Activated CD4-positive, alpha-beta T cell treated with anti-CD3 and anti-CD28 coated beads, Interleukin-2, amount 10 ng/mL, durations not matched to agents 7 days and 5 days (primary cell): ENCODE results near the gene CRYBG1. TPM values are rescaled to one million over a fixed set of nuclear protein-coding genes. Genes with fewer than 3 reads are reported as not detected.

Source experiments
- CTCF ChIA-PET: fragments of 350-600 bp; sonication (Branson Sonifier 250); formaldehyde crosslinking; loops from one replicate; lab custom pipeline; 2021; ENCODE audit warnings: antibody characterized with exemption; lab: Charles Lee
- POLR2A ChIA-PET: fragments of 350-600 bp; sonication (Branson Sonifier 250); formaldehyde crosslinking; loops from one replicate; lab custom pipeline; 2021; ENCODE audit warnings: antibody characterized with exemption; lab: Charles Lee
- DNase-seq: peaks from one replicate; pipeline ENCODE4 v3.0.0-alpha.2; 2020
- H3K27ac Mint-ChIP-seq: one replicate; pipeline ENCODE4 v1.8.0; 2021; ENCODE audit warnings: mild to moderate bottlenecking, moderate library complexity, mixed read lengths
- H3K27me3 Mint-ChIP-seq: one replicate; pipeline ENCODE4 v1.8.0; 2021; ENCODE audit warnings: mixed read lengths
- H3K36me3 Mint-ChIP-seq: one replicate; pipeline ENCODE4 v1.8.0; 2021; ENCODE audit warnings: low read depth, mixed read lengths
- H3K4me1 Mint-ChIP-seq: one replicate; pipeline ENCODE4 v1.8.0; 2021; ENCODE audit warnings: mixed read lengths
- H3K4me3 Mint-ChIP-seq: one replicate; pipeline ENCODE4 v1.8.0; 2021; ENCODE audit warnings: mild to moderate bottlenecking, moderate library complexity, mixed read lengths
- H3K9me3 Mint-ChIP-seq: one replicate; pipeline ENCODE4 v1.8.0; 2021; ENCODE audit warnings: mixed read lengths
- total RNA-seq, 2 experiments: library from RNA; stranded (reverse); gene quantifications; one replicate each; pipeline ENCODE4 v1.2.3, GENCODE V29; 2021

Gene CRYBG1
- total RNA-seq, 2 experiments from 2014 or later = 41.1 to 46.8 TPM

GRCh38 chr6:106458021-106458986 lies 97.8 kb downstream of the CRYBG1 start:
- POLR2A ChIA-PET = no interaction called here
- Mint-ChIP-seq H3K27me3 (peaks cover 2% of the 10 kb centered on the region), H3K4me1 (no peaks in the 10 kb centered on the region), H3K4me3 (no peak overlapping the region), H3K9me3 (no peaks in the 10 kb centered on the region), H3K27ac (no peak overlapping the region), H3K36me3 (no peaks in the 10 kb centered on the region)
- DNase-seq = no peak
- CTCF ChIA-PET = interaction anchor here (1.2 to 1.6 kb wide), 2 partner anchors 10 to 61 kb away, joined by 3 read pairs; no protein-coding TSS in a partner anchor

- Mint-ChIP-seq H3K4me3 (no peak overlapping the region), H3K27me3 (peaks cover 4% of the 10 kb centered on the region), H3K36me3 (no peaks in the 10 kb centered on the region), H3K27ac (no peak overlapping the region), H3K4me1 (no peaks in the 10 kb centered on the region), H3K9me3 (no peaks in the 10 kb centered on the region)
- DNase-seq = no peak
- CTCF ChIA-PET = no interaction called here
- POLR2A ChIA-PET = no interaction called here
These were observed 100.0 kb downstream of the CRYBG1 start for GRCh38 chr6:106460481-106460880.

- H3K4me3 Mint-ChIP-seq = no peak overlapping the region
- CTCF ChIA-PET = interaction anchor here (1.9 kb wide), 1 partner anchor 518 kb away, joined by 4 read pairs; no protein-coding TSS in a partner anchor
- H3K27ac Mint-ChIP-seq = no peak overlapping the region
These were observed 100.6 kb downstream of the CRYBG1 start for GRCh38 chr6:106461084-106461483.

GRCh38 chr6:106462923-106463557 lies 102.5 kb downstream of the CRYBG1 start:
- H3K27ac Mint-ChIP-seq = no peak overlapping the region
- no peak overlapping the region for H3K4me3 Mint-ChIP-seq
- POLR2A ChIA-PET = no interaction called here
- CTCF ChIA-PET = interaction anchor here (0.8 to 1.9 kb wide), 4 partner anchors 8 to 516 kb away, joined by 3 to 4 read pairs (median 3); no protein-coding TSS in a partner anchor
- no peaks in the 10 kb centered on the region for H3K9me3 Mint-ChIP-seq
- no peak for DNase-seq
- H3K36me3 Mint-ChIP-seq = no peaks in the 10 kb centered on the region
- H3K27me3 Mint-ChIP-seq = peaks cover 23% of the 10 kb centered on the region
- H3K4me1 Mint-ChIP-seq = no peaks in the 10 kb centered on the region

More at GRCh38 chr6:106461084-106461483, 100.6 kb downstream of the CRYBG1 start:
- H3K36me3 Mint-ChIP-seq = no peaks in the 10 kb centered on the region
- POLR2A ChIA-PET = no interaction called here
- peaks cover 9% of the 10 kb centered on the region for H3K27me3 Mint-ChIP-seq
- no peak for DNase-seq
- no peaks in the 10 kb centered on the region for H3K9me3 Mint-ChIP-seq
- H3K4me1 Mint-ChIP-seq = no peaks in the 10 kb centered on the region

GRCh38 chr6:106466211-106466610 lies 105.7 kb downstream of the CRYBG1 start:
- Mint-ChIP-seq H3K36me3 (no peaks in the 10 kb centered on the region), H3K27ac (no peak overlapping the region), H3K4me3 (no peak overlapping the region), H3K27me3 (peaks cover 27% of the 10 kb centered on the region), H3K4me1 (no peaks in the 10 kb centered on the region), H3K9me3 (no peaks in the 10 kb centered on the region)
- ChIA-PET CTCF (interaction anchor here (0.6 to 1.5 kb wide), 2 partner anchors 8 to 131 kb away, joined by 3 read pairs; no protein-coding TSS in a partner anchor), POLR2A (no interaction called here)
- DNase-seq = no peak

GRCh38 chr6:106468935-106469334 lies 108.4 kb downstream of the CRYBG1 start:
- DNase-seq = no peak
- H3K4me3 Mint-ChIP-seq = no peak overlapping the region
- ChIA-PET CTCF (interaction anchor here (1.3 kb wide), 1 partner anchor 31 kb away, joined by 3 read pairs; no protein-coding TSS in a partner anchor), POLR2A (no interaction called here)
- no peaks in the 10 kb centered on the region for H3K9me3 Mint-ChIP-seq
- no peaks in the 10 kb centered on the region for H3K36me3 Mint-ChIP-seq
- H3K4me1 Mint-ChIP-seq = no peaks in the 10 kb centered on the region
- peaks cover 27% of the 10 kb centered on the region for H3K27me3 Mint-ChIP-seq
- no peak overlapping the region for H3K27ac Mint-ChIP-seq

GRCh38 chr6:106469882-106470281 lies 109.4 kb downstream of the CRYBG1 start:
- no peak for DNase-seq
- no peaks in the 10 kb centered on the region for H3K36me3 Mint-ChIP-seq
- H3K9me3 Mint-ChIP-seq = no peaks in the 10 kb centered on the region
- no peak overlapping the region for H3K4me3 Mint-ChIP-seq
- H3K4me1 Mint-ChIP-seq = no peaks in the 10 kb centered on the region
- H3K27me3 Mint-ChIP-seq = peaks cover 27% of the 10 kb centered on the region
- ChIA-PET POLR2A (no interaction called here), CTCF (interaction anchor here (1.3 kb wide), 2 partner anchors 32 to 97 kb away, joined by 3 read pairs; no protein-coding TSS in a partner anchor)
- H3K27ac Mint-ChIP-seq = no peak overlapping the region

- Mint-ChIP-seq H3K27me3 (peaks cover 25% of the 10 kb centered on the region), H3K27ac (no peak overlapping the region), H3K9me3 (no peaks in the 10 kb centered on the region), H3K4me3 (no peak overlapping the region), H3K4me1 (no peaks in the 10 kb centered on the region), H3K36me3 (no peaks in the 10 kb centered on the region)
- DNase-seq = no peak
- ChIA-PET CTCF (interaction anchor here (1.3 kb wide), 2 partner anchors 33 to 96 kb away, joined by 3 read pairs; no protein-coding TSS in a partner anchor), POLR2A (no interaction called here)
These were observed 109.8 kb downstream of the CRYBG1 start for GRCh38 chr6:106470316-106470715.

- no peaks in the 10 kb centered on the region for H3K9me3 Mint-ChIP-seq
- H3K36me3 Mint-ChIP-seq = no peaks in the 10 kb centered on the region
- ChIA-PET POLR2A (no interaction called here), CTCF (interaction anchor here (1.0 kb wide), 1 partner anchor 8 kb away, joined by 3 read pairs; no protein-coding TSS in a partner anchor)
- no peak for DNase-seq
- no peaks in the 10 kb centered on the region for H3K4me1 Mint-ChIP-seq
- H3K27me3 Mint-ChIP-seq = peaks cover 21% of the 10 kb centered on the region
- H3K4me3 Mint-ChIP-seq = no peak overlapping the region
- no peak overlapping the region for H3K27ac Mint-ChIP-seq
These were observed 110.3 kb downstream of the CRYBG1 start for GRCh38 chr6:106470811-106471210.

- Mint-ChIP-seq H3K9me3 (no peaks in the 10 kb centered on the region), H3K4me3 (no peak overlapping the region), H3K27me3 (peaks cover 1% of the 10 kb centered on the region), H3K36me3 (no peaks in the 10 kb centered on the region), H3K4me1 (peaks cover 8% of the 10 kb centered on the region), H3K27ac (no peak overlapping the region)
- DNase-seq = no peak
- ChIA-PET CTCF (interaction anchor here (1.3 kb wide), 1 partner anchor 93 kb away, joined by 5 read pairs; no protein-coding TSS in a partner anchor), POLR2A (no interaction called here)
These were observed 113.3 kb downstream of the CRYBG1 start for GRCh38 chr6:106473812-106474211.

GRCh38 chr6:106474466-106474865 lies 113.9 kb downstream of the CRYBG1 start:
- Mint-ChIP-seq H3K4me1 (peaks cover 8% of the 10 kb centered on the region), H3K27me3 (no peaks in the 10 kb centered on the region), H3K4me3 (no peak overlapping the region), H3K36me3 (no peaks in the 10 kb centered on the region), H3K9me3 (no peaks in the 10 kb centered on the region), H3K27ac (no peak overlapping the region)
- POLR2A ChIA-PET = no interaction called here
- CTCF ChIA-PET = interaction anchor here (1.0 to 1.3 kb wide), 2 partner anchors 9 to 92 kb away, joined by 3 to 5 read pairs; no protein-coding TSS in a partner anchor
- DNase-seq = no peak

GRCh38 chr6:106475284-106475683 lies 114.8 kb downstream of the CRYBG1 start:
- H3K4me3 Mint-ChIP-seq = no peak overlapping the region
- ChIA-PET POLR2A (no interaction called here), CTCF (no interaction called here)
- DNase-seq = no peak
- no peaks in the 10 kb centered on the region for H3K9me3 Mint-ChIP-seq
- H3K36me3 Mint-ChIP-seq = no peaks in the 10 kb centered on the region
- H3K27me3 Mint-ChIP-seq = no peaks in the 10 kb centered on the region
- H3K4me1 Mint-ChIP-seq = peaks cover 8% of the 10 kb centered on the region
- H3K27ac Mint-ChIP-seq = no peak overlapping the region
